IMR-90 (cell line): ENCODE results near the gene PAPLN. TPM values are rescaled to one million over a fixed set of nuclear protein-coding genes. Genes with fewer than 3 reads are reported as not detected.

Source experiments
- ATAC-seq: fragments of 200-7000 bp; cut with Tn5 transposase; 2 replicates; pipeline ENCODE4 v1.9.1; 2020; ENCODE audit warnings: low read depth, mild to moderate bottlenecking, moderate library complexity
- BruUV-seq: library from RNA; stranded (reverse); fragments of 400-500 nt; replicated peaks from 2 replicates; lab custom pipeline; 2021; lab: Mats Ljungman, UMichigan
- CTCF ChIA-PET: fragments of 300-600 bp; formaldehyde crosslinking; extraction: SDS; loops from one replicate; lab custom pipeline; 2021; ENCODE audit warnings: antibody characterized with exemption; lab: Yijun Ruan, JAX
- POLR2A ChIA-PET: fragments of 300-600 bp; sonication (Branson Sonifier 250); formaldehyde crosslinking; loops from one replicate; lab custom pipeline; 2022; ENCODE audit warnings: antibody characterized with exemption; ENCODE audit not compliant: unreplicated experiment; lab: Charles Lee
- DNase-seq: peaks from one replicate; pipeline ENCODE4 v3.0.0; 2013
- H2AFZ ChIP-seq: replicated peaks from 2 replicates; pipeline ENCODE3; 2013; ENCODE audit warnings: low read length, mild to moderate bottlenecking; ENCODE audit not compliant: poor library complexity
- H2AK5ac ChIP-seq: 2 replicates; pipeline ENCODE4 v1.6.1; 2013; ENCODE audit warnings: low read depth, low read length, inconsistent platforms
- H2AK9ac ChIP-seq: replicated peaks from 2 replicates; pipeline ENCODE3; 2013; ENCODE audit warnings: mild to moderate bottlenecking, low read depth, low read length, moderate library complexity; ENCODE audit not compliant: poor library complexity
- H2BK120ac ChIP-seq: 2 replicates; pipeline ENCODE4 v1.6.1; 2013; ENCODE audit warnings: low read depth, low read length, inconsistent platforms
- H2BK15ac ChIP-seq: 3 replicates; pipeline ENCODE4 v1.6.1; 2013; ENCODE audit warnings: low read depth, low read length, inconsistent platforms
- H2BK20ac ChIP-seq: 2 replicates; pipeline ENCODE4 v1.6.1; 2013; ENCODE audit warnings: low read depth, mild to moderate bottlenecking, inconsistent platforms, low read length, moderate library complexity
- H2BK5ac ChIP-seq: 2 replicates; pipeline ENCODE4 v1.6.1; 2013; ENCODE audit warnings: mild to moderate bottlenecking, low read depth, low read length, inconsistent platforms; ENCODE audit not compliant: poor library complexity, severe bottlenecking
- H3K14ac ChIP-seq: replicated peaks from 2 replicates; pipeline ENCODE4 v1.6.1; 2013; ENCODE audit warnings: low read depth, low read length, inconsistent platforms
- H3K18ac ChIP-seq: 2 replicates; pipeline ENCODE4 v1.6.1; 2013; ENCODE audit warnings: low read depth, low read length, control low read depth
- H3K23ac ChIP-seq: 2 replicates; pipeline ENCODE4 v1.6.1; 2013; ENCODE audit warnings: low read depth, low read length, inconsistent platforms
- H3K27ac ChIP-seq: 2 replicates; pipeline ENCODE4 v1.5.1; 2013; ENCODE audit warnings: mild to moderate bottlenecking, control low read depth, low read length; ENCODE audit not compliant: insufficient read depth
- H3K27me3 ChIP-seq: 2 replicates; pipeline ENCODE4 v1.6.1; 2013; ENCODE audit warnings: low read length; ENCODE audit not compliant: control insufficient read depth, insufficient read depth
- H3K36me3 ChIP-seq: 2 replicates; pipeline ENCODE4 v1.6.1; 2013; ENCODE audit warnings: low read length, mixed read lengths; ENCODE audit not compliant: control insufficient read depth, insufficient read depth
- H3K4ac ChIP-seq: 2 replicates; pipeline ENCODE4 v1.6.1; 2013; ENCODE audit warnings: low read depth, low read length, inconsistent platforms
- H3K4me1 ChIP-seq: 2 replicates; pipeline ENCODE4 v1.6.1; 2013; ENCODE audit warnings: low read length, mixed read lengths; ENCODE audit not compliant: control insufficient read depth, insufficient read depth
- H3K4me2 ChIP-seq: 2 replicates; pipeline ENCODE4 v1.6.1; 2013; ENCODE audit warnings: low read depth, mild to moderate bottlenecking, control low read depth, low read length, moderate library complexity
- H3K4me3 ChIP-seq: 2 replicates; pipeline ENCODE4 v1.5.1; 2013; ENCODE audit warnings: low read depth, mild to moderate bottlenecking, control low read depth, low read length, moderate library complexity; ENCODE audit not compliant: insufficient read depth
- H3K56ac ChIP-seq: 2 replicates; pipeline ENCODE4 v1.6.1; 2013; ENCODE audit warnings: low read length, inconsistent platforms; ENCODE audit not compliant: insufficient read depth; ENCODE audit errors: extremely low read depth
- H3K79me1 ChIP-seq, 2 experiments: 2 replicates each; pipeline ENCODE4 v1.6.1; 2013; ENCODE audit warnings: low read length in 2 of 2, inconsistent platforms in 1 of 2, low read depth in 1 of 2
- H3K9ac ChIP-seq: 2 replicates; pipeline ENCODE4 v1.6.1; 2013; ENCODE audit warnings: low read depth, low read length, control low read depth
- H3K9me1 ChIP-seq: 2 replicates; pipeline ENCODE4 v1.6.1; 2013; ENCODE audit warnings: low read length, inconsistent platforms; ENCODE audit not compliant: insufficient read depth
- H3K9me3 ChIP-seq: 2 replicates; pipeline ENCODE4 v1.6.1; 2013; ENCODE audit warnings: low read length; ENCODE audit not compliant: control insufficient read depth, insufficient read depth
- H4K20me1 ChIP-seq: 2 replicates; pipeline ENCODE4 v1.6.1; 2013; ENCODE audit warnings: low read length, inconsistent platforms; ENCODE audit not compliant: insufficient read depth
- H4K5ac ChIP-seq: 2 replicates; pipeline ENCODE4 v1.6.1; 2013; ENCODE audit warnings: mild to moderate bottlenecking, low read depth, low read length, control low read depth
- H4K8ac ChIP-seq, 2 experiments: 2 replicates each; pipeline ENCODE4 v1.6.1; 2013; ENCODE audit warnings: low read depth in 2 of 2, low read length in 2 of 2, control low read depth in 1 of 2, inconsistent platforms in 1 of 2
- H4K91ac ChIP-seq: 2 replicates; pipeline ENCODE4 v1.6.1; 2013; ENCODE audit warnings: low read depth, low read length, inconsistent platforms; ENCODE audit not compliant: insufficient read depth
- BHLHE40 ChIP-seq: fragments of 150-350 bp; IDR thresholded peaks from 2 replicates; pipeline ENCODE4 v1.6.1; 2016; ENCODE audit warnings: mild to moderate bottlenecking, low read depth, low read length
- CEBPB ChIP-seq: IDR thresholded peaks from 2 replicates; pipeline ENCODE4 v1.6.1; 2012; ENCODE audit warnings: low read depth, low read length, improper control_type of control experiment
- CHD1 ChIP-seq: IDR thresholded peaks from 2 replicates; pipeline ENCODE4 v1.6.1; 2012; ENCODE audit warnings: low read depth, low read length, improper control_type of control experiment
- ELK1 ChIP-seq: fragments of 150-350 bp; IDR thresholded peaks from 2 replicates; pipeline ENCODE4 v1.6.1; 2016; ENCODE audit warnings: low read depth, mild to moderate bottlenecking, low read length, moderate library complexity, borderline replicate concordance
- FOS ChIP-seq: fragments of 150-350 bp; IDR thresholded peaks from 2 replicates; pipeline ENCODE4 v1.6.1; 2016; ENCODE audit warnings: low read depth, low read length
- MAFK ChIP-seq: IDR thresholded peaks from 2 replicates; pipeline ENCODE4 v1.6.1; 2012; ENCODE audit warnings: low read depth, low read length, improper control_type of control experiment
- MAZ ChIP-seq: IDR thresholded peaks from 2 replicates; pipeline ENCODE4 v1.6.1; 2012; ENCODE audit warnings: low read depth, mild to moderate bottlenecking, low read length, improper control_type of control experiment, moderate library complexity, borderline replicate concordance
- MXI1 ChIP-seq: IDR thresholded peaks from 2 replicates; pipeline ENCODE4 v1.6.1; 2012; ENCODE audit warnings: low read depth, mild to moderate bottlenecking, low read length, moderate library complexity, borderline replicate concordance
- NFE2L2 ChIP-seq: fragments of 150-350 bp; IDR thresholded peaks from 2 replicates; pipeline ENCODE4 v1.6.1; 2016; ENCODE audit warnings: low read depth, mild to moderate bottlenecking, low read length
- POLR2A ChIP-seq: IDR thresholded peaks from 2 replicates; pipeline ENCODE4 v1.6.1; 2012; ENCODE audit warnings: mild to moderate bottlenecking, low read depth, low read length
- RAD21 ChIP-seq: IDR thresholded peaks from 2 replicates; pipeline ENCODE4 v1.6.1; 2012; ENCODE audit warnings: low read length, improper control_type of control experiment
- RCOR1 ChIP-seq: IDR thresholded peaks from 2 replicates; pipeline ENCODE4 v1.6.1; 2012; ENCODE audit warnings: mild to moderate bottlenecking, low read length, improper control_type of control experiment; ENCODE audit not compliant: insufficient replicate concordance
- RFX5 ChIP-seq: IDR thresholded peaks from 2 replicates; pipeline ENCODE4 v1.8.0; 2012; ENCODE audit warnings: low read depth, mild to moderate bottlenecking, low read length, moderate library complexity
- SMC3 ChIP-seq: fragments of 150-350 bp; IDR thresholded peaks from 2 replicates; pipeline ENCODE4 v1.6.1; 2016; ENCODE audit warnings: low read depth, mild to moderate bottlenecking, antibody characterized with exemption, low read length, moderate library complexity
- USF2 ChIP-seq: fragments of 150-350 bp; IDR thresholded peaks from 2 replicates; pipeline ENCODE4 v1.6.1; 2017; ENCODE audit warnings: mild to moderate bottlenecking, antibody characterized with exemption, low read length, low read depth
- WGBS, 2 experiments: methylation state at CpG; one replicate each; pipeline versions ENCODE4 v1.1.5 to v1.1.7; 2013; ENCODE audit warnings: missing lambda C conversion rate in 2 of 2; ENCODE audit not compliant: insufficient read length in 1 of 2; ENCODE audit errors: extremely low coverage in 2 of 2; 5-methylcytosine and 5-hydroxymethylcytosine counted together
- dilution Hi-C: fragments of 300-500 bp; cut with HindIII; formaldehyde crosslinking; loops from one replicate; pipeline ENCODE4 v1.14.3; 2018; ENCODE audit warnings: low sequenced_read_pairs; ENCODE audit not compliant: unreplicated experiment
- in situ Hi-C: fragments of 300-500 bp; cut with MboI; formaldehyde crosslinking; loops from 3 replicates; pipeline ENCODE4 v1.14.3; 2019; ENCODE audit warnings: low sequenced_read_pairs, inconsistent platforms, mixed read lengths
- intact Hi-C: fragments of 100-400 bp; cut with micrococcal nuclease; formaldehyde crosslinking; loops from 2 replicates; pipeline ENCODE4 v1.10.0; 2022
- polyA plus RNA-seq, 3 experiments: library from polyadenylated mRNA; depleted of rRNA; stranded (reverse); fragments of >200 nt; gene quantifications; 2 replicates each; pipeline ENCODE4 v1.2.3, GENCODE V29; 2012; ENCODE audit warnings: low replicate concordance in 1 of 3
- total RNA-seq: library from RNA; depleted of rRNA; stranded (reverse); fragments of >200 nt; gene quantifications from 2 replicates; pipeline ENCODE4 v1.2.3, GENCODE V29; 2012
- TF ChIP-seq, protein P1 (sequence below): conservative IDR thresholded peaks from 2 replicates; pipeline ENCODE4 v1.5.1; 2012; ENCODE audit warnings: mild to moderate bottlenecking, low read depth, low read length, improper control_type of control experiment

The PAPLN gene
- total and polyA plus RNA-seq, 2 of the 4 experiments (the other 2 are of a cell fraction): 0.36 to 1.2 TPM

DNA sequence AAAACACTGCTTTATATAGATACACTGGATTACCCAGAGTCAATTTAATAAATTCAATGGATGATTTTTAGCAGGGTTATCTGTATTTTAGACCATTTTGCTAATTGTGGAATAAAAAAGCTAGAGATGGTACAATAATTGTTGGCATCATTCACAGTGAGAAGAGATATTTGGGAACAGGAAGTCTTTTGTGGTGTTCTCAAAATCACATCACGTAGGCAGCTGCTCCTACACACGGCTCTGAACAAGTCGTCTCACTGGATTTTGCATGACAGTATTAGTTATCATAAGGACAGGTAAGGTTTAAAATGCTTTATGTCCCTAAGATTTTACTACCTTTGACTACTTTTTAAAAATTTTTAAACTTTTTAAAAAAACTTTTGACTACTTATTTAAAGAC, 52.0 kb downstream of the PAPLN start:
- Histone ChIP-seq H3K23ac (no peak overlapping the region), H2BK15ac (no peak overlapping the region), H4K8ac (no peak overlapping the region), H2BK20ac (no peak overlapping the region), H2BK5ac (no peak overlapping the region), H2AFZ (no peak overlapping the region), H3K9ac (no peak overlapping the region), H3K79me1 (peaks cover 3 to 46% of the 10 kb centered on the region in 2 experiments; a peak in 3 of 4 replicates), H2BK120ac (no peak overlapping the region), H4K20me1 (peaks cover 14% of the 10 kb centered on the region; the same call in 1 of the 2 replicates), H2AK9ac (no peak overlapping the region), H2AK5ac (no peak overlapping the region), H4K5ac (no peak overlapping the region), H3K4me3 (no peak overlapping the region), H3K27me3 (no peaks in the 10 kb centered on the region), H3K4me2 (no peak overlapping the region), H3K27ac (no peak overlapping the region), H3K9me1 (peaks cover 4% of the 10 kb centered on the region), H4K91ac (no peak overlapping the region), H3K18ac (no peak overlapping the region), H3K36me3 (peaks cover 14% of the 10 kb centered on the region), H3K4me1 (no peaks in the 10 kb centered on the region), H3K9me3 (no peaks in the 10 kb centered on the region), H3K14ac (no peak overlapping the region), H3K4ac (no peak overlapping the region), H3K56ac (no peak overlapping the region)
- in situ Hi-C loops (no loop called here), intact Hi-C loops (no loop called here), dilution Hi-C loops (loop anchor here (25.0 kb wide), 1 partner anchor 173 kb away; the partner anchor contains the start of gene NUMB)
- BruUV-seq: no TSS peak
- ChIA-PET POLR2A (no interaction called here), CTCF (no interaction called here)
- WGBS, 2 experiments: no CpG with 5 or more reads among the region's 3 CpGs
- no peak for DNase-seq
- no peak for ATAC-seq
- TF ChIP-seq POLR2A (no peak), FOS (no peak), USF2 (no peak), RFX5 (no peak), BHLHE40 (no peak), RCOR1 (no peak), SMC3 (no peak), MXI1 (no peak), NFE2L2 (no peak), CEBPB (no peak), CHD1 (no peak), ELK1 (no peak), MAZ (no peak), MAFK (no peak), RAD21 (no peak)
- TF ChIP-seq, protein P1, sequence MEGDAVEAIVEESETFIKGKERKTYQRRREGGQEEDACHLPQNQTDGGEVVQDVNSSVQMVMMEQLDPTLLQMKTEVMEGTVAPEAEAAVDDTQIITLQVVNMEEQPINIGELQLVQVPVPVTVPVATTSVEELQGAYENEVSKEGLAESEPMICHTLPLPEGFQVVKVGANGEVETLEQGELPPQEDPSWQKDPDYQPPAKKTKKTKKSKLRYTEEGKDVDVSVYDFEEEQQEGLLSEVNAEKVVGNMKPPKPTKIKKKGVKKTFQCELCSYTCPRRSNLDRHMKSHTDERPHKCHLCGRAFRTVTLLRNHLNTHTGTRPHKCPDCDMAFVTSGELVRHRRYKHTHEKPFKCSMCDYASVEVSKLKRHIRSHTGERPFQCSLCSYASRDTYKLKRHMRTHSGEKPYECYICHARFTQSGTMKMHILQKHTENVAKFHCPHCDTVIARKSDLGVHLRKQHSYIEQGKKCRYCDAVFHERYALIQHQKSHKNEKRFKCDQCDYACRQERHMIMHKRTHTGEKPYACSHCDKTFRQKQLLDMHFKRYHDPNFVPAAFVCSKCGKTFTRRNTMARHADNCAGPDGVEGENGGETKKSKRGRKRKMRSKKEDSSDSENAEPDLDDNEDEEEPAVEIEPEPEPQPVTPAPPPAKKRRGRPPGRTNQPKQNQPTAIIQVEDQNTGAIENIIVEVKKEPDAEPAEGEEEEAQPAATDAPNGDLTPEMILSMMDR: no peak
